Activated CD4-positive, CD25-positive, alpha-beta regulatory T cell (primary cell): Measurements from ENCODE around the gene TULP1.
"Not testable (repeated sequence)": the region's sequence is repeated elsewhere in the genome, so short reads cannot be mapped to it uniquely, and the experiment has no call there.

Source experiments
- DNase-seq, 4 experiments: peaks; one replicate each; lab custom pipeline; 2025; lab: John Stamatoyannopoulos, UW

TULP1 gene

DNA sequence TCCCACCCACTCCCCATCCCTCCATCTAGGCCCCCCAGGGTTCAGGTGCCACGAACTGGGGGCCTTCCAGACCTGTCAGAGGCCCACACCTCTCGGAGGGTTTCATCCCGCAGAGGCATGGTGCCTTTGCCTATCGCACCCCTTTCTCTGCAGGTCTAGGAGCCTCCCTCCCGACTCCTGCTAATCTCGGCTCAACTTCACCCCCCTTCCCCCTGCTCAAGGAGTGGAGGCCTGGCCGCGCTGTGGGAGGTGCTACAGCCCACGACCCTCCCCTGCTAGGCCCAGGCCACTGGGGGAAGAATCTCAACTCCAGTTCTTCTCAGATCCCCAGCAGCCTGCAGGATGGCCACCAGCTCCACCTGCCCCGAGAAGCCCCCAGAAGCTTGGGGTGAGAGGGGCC lies at the start of gene TULP1:
TULP1 (minus strand) TSS at position 157 of the 400 bp plus-strand sequence; CDS start at position 119, 38 bp downstream.
- no peak for DNase-seq

DNA sequence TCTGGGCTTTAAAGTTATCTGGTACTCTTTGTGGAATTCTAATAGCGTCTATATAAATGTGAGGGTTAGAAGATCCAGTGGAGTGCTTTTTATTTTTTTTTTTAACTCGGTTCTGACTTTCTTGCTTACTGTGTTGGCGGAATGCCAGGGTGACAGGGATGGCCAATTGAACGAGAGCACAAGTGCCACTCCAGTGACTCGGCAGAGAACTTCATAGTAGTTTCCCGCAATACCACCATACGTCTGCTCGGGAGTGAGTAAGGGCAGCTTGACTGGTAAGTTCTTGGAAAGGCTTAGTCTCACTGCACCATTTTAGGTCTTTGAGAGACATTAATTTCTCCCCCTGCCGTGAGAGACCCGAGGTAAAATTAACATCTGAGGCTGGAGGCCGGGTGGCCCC lies 49.4 kb upstream of the TULP1 start:
- no peak for DNase-seq

- no peak for DNase-seq
These were observed 48.4 kb upstream of the TULP1 start for GRCh38 chr6:35561113-35561512.

- DNase-seq: no peak
These were observed 45.9 kb upstream of the TULP1 start for GRCh38 chr6:35558571-35558970.

DNA sequence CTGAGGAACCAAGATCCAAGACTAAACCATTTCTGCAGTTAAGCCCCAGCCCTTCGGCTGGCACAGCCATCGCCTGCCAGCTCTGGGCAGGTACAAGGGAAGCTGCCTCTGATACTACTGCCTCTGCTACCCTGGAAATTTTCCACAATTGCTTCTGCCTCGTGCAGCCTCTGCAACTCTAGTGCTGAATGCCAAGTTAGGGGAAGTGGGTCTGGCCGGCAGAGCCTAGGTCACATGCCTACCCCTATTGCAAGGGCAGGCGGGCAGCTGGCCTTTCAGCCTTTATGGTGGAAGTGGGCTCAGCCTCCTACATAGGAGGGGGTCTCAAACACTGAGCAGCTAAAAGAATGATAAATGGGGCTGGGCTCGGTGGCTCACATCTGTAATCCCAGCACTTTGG lies 44.5 kb upstream of the TULP1 start:
- no peak for DNase-seq

GRCh38 chr6:35554811-35555210 lies 42.1 kb upstream of the TULP1 start:
- no peak for DNase-seq

- no peak for DNase-seq
These were observed 40.6 kb upstream of the TULP1 start for GRCh38 chr6:35553315-35553714.

DNA sequence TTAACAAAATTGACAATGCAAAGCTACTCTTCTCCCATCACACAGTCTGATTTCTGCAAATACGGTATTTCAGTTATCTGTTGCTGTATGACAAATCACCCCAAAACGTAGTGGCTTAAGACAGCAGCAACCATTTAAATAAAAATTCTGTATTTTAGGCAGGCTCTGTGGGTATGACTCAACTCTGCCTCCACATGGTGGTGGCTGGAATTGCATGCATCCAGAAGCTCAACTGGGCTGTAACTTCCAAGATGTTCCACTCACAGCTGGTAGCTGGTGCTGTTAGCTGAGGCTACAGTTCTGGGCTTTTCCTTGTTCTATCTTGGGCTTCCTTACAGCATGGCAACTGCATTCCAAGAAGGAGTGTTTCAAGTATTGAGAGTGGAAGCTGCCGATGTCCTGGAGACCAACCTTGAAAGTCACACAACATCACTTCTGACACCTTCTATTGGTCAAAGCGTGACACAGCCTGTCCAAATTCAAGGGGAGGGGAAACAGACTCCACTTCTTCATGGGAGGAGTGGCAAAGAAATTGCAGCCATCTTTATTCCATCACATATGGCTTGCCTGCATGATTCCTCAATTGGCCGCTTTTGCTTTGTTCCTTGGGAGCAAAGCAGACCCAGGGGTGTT lies 39.7 kb upstream of the TULP1 start:
- DNase-seq: peak; percentile 4 to 48 (median 11)

GRCh38 chr6:35550437-35550836 lies 37.7 kb upstream of the TULP1 start:
- no peak for DNase-seq

GRCh38 chr6:35547676-35548075 lies 35.0 kb upstream of the TULP1 start:
- DNase-seq: no peak

- DNase-seq: no peak
These were observed 32.2 kb upstream of the TULP1 start for GRCh38 chr6:35544769-35545361.

DNA sequence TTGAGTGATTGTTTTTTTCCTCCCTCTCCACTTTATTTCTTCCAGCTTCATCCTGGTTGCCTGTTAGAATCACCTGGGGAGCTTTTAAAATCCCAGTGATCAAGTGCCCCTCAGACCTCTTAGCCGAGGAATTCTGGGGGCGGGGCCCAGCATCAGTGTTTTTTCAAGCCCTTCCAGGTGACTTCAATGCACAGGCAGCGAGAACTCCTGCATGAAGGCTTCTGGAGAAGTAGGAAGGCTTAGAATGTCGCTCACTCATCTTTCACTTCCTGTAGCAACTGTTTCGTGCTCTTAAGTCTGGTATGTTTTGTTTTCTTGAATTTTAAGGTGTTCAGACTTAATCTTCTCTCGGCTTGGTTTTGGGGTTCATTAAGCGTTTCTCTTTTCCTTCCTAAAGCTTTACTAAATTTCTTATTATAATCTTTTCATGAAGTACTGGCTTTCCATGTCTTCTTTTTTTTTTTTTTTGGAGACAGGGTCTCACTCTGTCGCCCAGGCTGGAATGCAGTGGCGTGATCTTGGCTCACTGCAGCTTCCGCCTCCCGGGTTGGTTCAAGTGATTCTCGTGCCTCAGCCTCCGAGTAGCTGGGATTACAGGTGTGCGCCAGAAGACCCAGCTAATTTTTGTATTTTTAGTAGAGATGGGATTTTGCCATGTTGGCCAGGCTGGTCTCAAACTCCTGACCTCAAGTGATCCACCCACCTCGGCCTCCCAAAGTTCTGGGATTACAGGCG lies 30.9 kb upstream of the TULP1 start:
- no peak for DNase-seq

DNA sequence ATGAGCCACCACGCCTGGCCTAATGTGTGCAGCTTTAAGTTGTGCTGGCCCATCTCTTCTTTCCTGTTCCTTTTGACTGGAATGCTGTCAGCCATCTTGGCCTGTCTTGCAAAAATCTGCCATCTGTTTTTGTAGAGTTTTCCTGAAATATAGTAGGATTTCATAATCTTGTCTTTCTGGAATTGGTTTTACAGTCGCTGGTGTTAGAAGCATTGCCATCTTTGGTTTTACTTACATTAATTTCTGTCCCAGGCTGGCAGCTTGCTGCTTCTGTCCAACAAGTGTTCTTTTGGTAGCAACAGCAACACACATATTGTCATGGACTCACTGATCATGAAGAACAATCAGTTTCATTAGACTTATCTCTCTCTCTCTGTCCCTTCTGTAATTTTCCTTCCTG lies 29.1 kb upstream of the TULP1 start:
- DNase-seq: no peak

- DNase-seq: no peak
These were observed 26.5 kb upstream of the TULP1 start for GRCh38 chr6:35539223-35539622.

GRCh38 chr6:35535847-35536246 lies 23.2 kb upstream of the TULP1 start:
- not testable (repeated sequence) for DNase-seq

DNA sequence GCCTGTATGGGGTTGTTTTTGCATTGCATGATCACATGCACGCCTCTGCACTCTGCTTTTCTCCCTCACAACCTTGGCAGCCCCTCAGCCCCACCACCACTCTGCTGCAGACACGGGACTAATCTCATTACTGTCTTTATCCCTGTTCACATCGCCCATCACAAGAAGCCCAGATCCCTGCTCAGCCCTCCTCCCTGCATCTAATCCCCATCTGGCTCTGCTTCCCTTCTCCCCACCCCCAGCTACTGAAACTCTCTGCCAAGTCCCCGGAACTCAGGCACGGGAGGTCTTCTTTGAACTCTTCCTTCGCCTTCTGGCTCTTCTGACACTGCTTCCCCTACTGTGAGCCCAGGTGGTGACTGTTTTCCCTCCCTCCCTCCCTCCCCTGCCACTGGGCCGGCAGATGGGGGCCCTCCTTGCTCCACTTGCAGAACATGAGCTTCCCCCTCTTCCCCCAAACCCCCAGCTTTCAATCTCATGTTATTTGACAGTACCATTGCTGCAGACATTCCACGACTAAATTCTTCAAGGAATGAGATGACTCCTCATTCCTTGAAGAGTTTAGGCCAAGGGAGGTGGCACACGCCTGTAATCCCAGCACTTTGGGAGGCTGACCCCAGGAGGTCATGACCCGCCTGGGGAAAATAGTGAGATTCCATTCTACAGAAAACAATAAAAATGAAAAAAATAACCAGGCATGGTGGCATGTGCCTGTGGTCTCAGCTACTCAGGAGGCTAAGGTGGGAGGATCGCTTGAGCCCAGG lies 21.9 kb upstream of the TULP1 start:
- DNase-seq: no peak

DNA sequence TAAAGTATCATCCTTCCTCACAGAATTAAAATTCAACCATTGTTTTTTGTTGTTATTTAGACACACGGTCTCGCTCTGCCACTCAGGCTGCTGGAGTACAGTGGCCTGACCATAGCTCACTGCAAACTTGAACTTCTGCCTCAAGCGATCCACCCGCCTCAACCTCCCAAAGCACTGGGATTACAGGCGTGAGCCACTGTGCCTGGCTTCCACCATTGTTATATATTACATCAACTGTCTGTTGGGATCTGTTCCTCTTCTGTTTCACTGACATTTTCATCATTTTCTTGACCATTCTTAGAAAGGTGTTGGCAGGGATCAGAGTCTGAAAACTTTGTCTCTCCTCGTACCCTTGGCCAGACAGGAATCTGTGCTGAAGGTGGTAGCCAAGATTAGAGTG lies 21.3 kb upstream of the TULP1 start:
- DNase-seq: no peak

- DNase-seq: no peak
These were observed 19.4 kb upstream of the TULP1 start for GRCh38 chr6:35532126-35532525.

- no peak for DNase-seq
These were observed 11.8 kb upstream of the TULP1 start for GRCh38 chr6:35524380-35525020.

DNA sequence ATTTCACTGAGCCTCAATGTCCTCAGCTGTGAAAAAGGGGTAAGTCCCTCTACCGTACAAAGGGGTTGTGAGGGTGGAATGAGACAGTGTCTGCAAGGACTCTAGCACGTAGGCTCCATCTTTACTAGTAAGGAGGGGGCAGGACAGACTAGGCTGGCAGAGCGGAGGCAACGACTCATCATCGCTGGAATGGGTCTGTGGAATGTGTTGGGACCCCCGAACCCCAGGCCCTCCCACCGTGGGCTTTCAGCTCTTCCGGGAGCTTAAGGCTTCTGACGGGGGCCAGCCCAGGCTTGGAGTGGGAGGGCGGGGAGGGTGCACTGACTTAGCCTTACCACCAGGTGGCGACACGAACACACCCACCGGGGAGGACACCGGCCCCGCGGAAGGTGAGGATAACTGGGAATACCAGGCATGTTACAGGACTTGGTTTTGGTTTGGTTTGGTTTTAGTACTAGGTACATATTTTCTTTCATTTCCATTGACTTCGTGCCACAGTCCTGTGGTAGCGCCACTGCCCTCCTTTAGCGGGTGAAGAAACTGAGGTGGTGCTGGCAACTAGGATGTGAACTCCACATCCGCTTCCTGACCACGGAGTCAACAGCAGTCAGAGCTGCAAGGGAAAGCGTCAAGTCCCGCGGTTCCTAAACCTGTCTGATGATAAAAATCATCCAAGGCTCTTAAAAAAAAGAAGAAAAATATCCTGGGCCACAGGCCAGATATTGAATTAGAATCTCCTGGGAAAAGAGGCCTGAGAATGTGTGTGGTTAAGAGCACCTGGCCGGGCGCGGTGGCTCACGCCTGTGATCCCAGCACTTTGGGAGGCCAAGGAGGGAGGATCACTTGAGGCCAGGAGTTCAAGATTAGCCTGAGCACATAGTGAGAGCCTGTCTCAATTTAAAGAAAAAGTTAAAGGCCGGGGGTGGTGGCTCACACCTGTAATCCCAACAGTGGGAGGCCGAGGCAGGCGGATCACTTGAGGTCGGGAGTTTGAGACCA lies 10.3 kb upstream of the TULP1 start:
- DNase-seq: peak; percentile 46 to 79 (median 62)

GRCh38 chr6:35522151-35522550 lies 9.5 kb upstream of the TULP1 start:
- no peak for DNase-seq
